ENCODE data around the gene TRNP1.
"Not testable (repeated sequence)": the region's sequence is repeated elsewhere in the genome, so short reads cannot be mapped to it uniquely, and the experiment has no call there.

Gene TRNP1

GRCh38 chr1:26993237-26994019 is at the start of gene TRNP1:
TRNP1 (plus strand) TSS chr1:26993692; CDS start chr1:26993787, 95 bp downstream.
- peak; percentile 76 for DNase-seq

GRCh38 chr1:26945138-26945537 is 48.4 kb upstream of the TRNP1 start:
- no peak for DNase-seq

GRCh38 chr1:26945728-26946127 is 47.8 kb upstream of the TRNP1 start:
- DNase-seq, result no peak

GRCh38 chr1:26946270-26946669 is 47.2 kb upstream of the TRNP1 start:
- no peak for DNase-seq

- DNase-seq, result not testable (repeated sequence)
Measured at GRCh38 chr1:26948725-26949057, 44.8 kb upstream of the TRNP1 start.

- DNase-seq, result no peak
Measured at GRCh38 chr1:26949266-26949925, 44.1 kb upstream of the TRNP1 start.

GRCh38 chr1:26949926-26950319 is 43.6 kb upstream of the TRNP1 start:
- DNase-seq, result no peak

- DNase-seq, result no peak
Measured at GRCh38 chr1:26950602-26951001, 42.9 kb upstream of the TRNP1 start.

GRCh38 chr1:26951216-26951615 is 42.3 kb upstream of the TRNP1 start:
- no peak for DNase-seq

- no peak for DNase-seq
Measured at GRCh38 chr1:26951821-26952497, 41.5 kb upstream of the TRNP1 start.

- no peak for DNase-seq
Measured at GRCh38 chr1:26953374-26953773, 40.1 kb upstream of the TRNP1 start.

- no peak for DNase-seq
Measured at GRCh38 chr1:26956321-26956720, 37.2 kb upstream of the TRNP1 start.

GRCh38 chr1:26957306-26957705 is 36.2 kb upstream of the TRNP1 start:
- no peak for DNase-seq

- no peak for DNase-seq
Measured at GRCh38 chr1:26959270-26959669, 34.2 kb upstream of the TRNP1 start.

GRCh38 chr1:26959722-26960624 is 33.5 kb upstream of the TRNP1 start, which contains the start of gene KDF1:
KDF1 (minus strand) TSS chr1:26960468; CDS start chr1:26952380, 8,088 bp downstream.
- no peak for DNase-seq

- DNase-seq, result no peak
Measured at GRCh38 chr1:26960625-26960966, 32.9 kb upstream of the TRNP1 start.

- DNase-seq, result no peak
Measured at GRCh38 chr1:26961826-26962225, 31.7 kb upstream of the TRNP1 start.

GRCh38 chr1:26965213-26965612 is 28.3 kb upstream of the TRNP1 start:
- no peak for DNase-seq

GRCh38 chr1:26965628-26966027 is 27.9 kb upstream of the TRNP1 start:
- DNase-seq, result no peak

GRCh38 chr1:26970810-26971209 is 22.7 kb upstream of the TRNP1 start:
- DNase-seq, result no peak

GRCh38 chr1:26971590-26971989 is 21.9 kb upstream of the TRNP1 start:
- DNase-seq, result no peak

GRCh38 chr1:26972390-26972789 is 21.1 kb upstream of the TRNP1 start:
- DNase-seq, result no peak

- DNase-seq, result no peak
Measured at GRCh38 chr1:26972821-26973220, 20.7 kb upstream of the TRNP1 start.
